OCI-LY3 (cell line): ENCODE data around the gene RARRES1.
"Not testable (repeated sequence)": the region's sequence is repeated elsewhere in the genome, so short reads cannot be mapped to it uniquely, and the experiment has no call there.

Experiments
- H2AFZ ChIP-seq: fragments of 200-600, 300-600 bp; shearing (Covaris generic); 2 replicates; pipeline ENCODE4 v1.6.0; 2014; ENCODE audit warnings: antibody characterized with exemption, low read depth, low read length
- H3K27ac ChIP-seq: fragments of 200-600, 300-600 bp; sonication (generic); 2 replicates; pipeline ENCODE4 v1.5.1; 2014; ENCODE audit warnings: mild to moderate bottlenecking, low read length, moderate library complexity, mixed read lengths
- H3K27me3 ChIP-seq: fragments of 200-600, 300-600 bp; sonication (generic); 2 replicates; pipeline ENCODE4 v1.6.1; 2014; ENCODE audit warnings: low read depth, low read length, mixed read lengths
- H3K36me3 ChIP-seq: fragments of 200-600, 300-600 bp; sonication (generic); replicated peaks from 2 replicates; pipeline ENCODE3; 2014; ENCODE audit warnings: low read depth, low read length, mixed read lengths
- H3K4me1 ChIP-seq: fragments of 300-600, 200-600 bp; sonication (generic); 2 replicates; pipeline ENCODE4 v1.6.1; 2014; ENCODE audit warnings: low read length, mixed read lengths
- H3K4me2 ChIP-seq: fragments of 200-600, 300-600 bp; sonication (generic); 2 replicates; pipeline ENCODE4 v1.6.1; 2014; ENCODE audit warnings: low read length, mixed read lengths
- H3K4me3 ChIP-seq: fragments of 300-600, 200-600 bp; sonication (generic); 2 replicates; pipeline ENCODE4 v1.5.1; 2014; ENCODE audit warnings: antibody characterized with exemption, mild to moderate bottlenecking, low read length, moderate library complexity
- H3K79me2 ChIP-seq: fragments of 300-600, 200-600 bp; shearing (Covaris generic); 2 replicates; pipeline ENCODE4 v1.6.1; 2014; ENCODE audit warnings: mild to moderate bottlenecking, low read length, mixed read lengths
- H3K9ac ChIP-seq: fragments of 300-600, 200-600 bp; shearing (Covaris generic); 2 replicates; pipeline ENCODE4 v1.6.0; 2014; ENCODE audit warnings: mild to moderate bottlenecking, low read length, moderate library complexity
- H3K9me3 ChIP-seq: fragments of 200-600, 300-600 bp; shearing (Covaris generic); 2 replicates; pipeline ENCODE4 v1.6.1; 2014; ENCODE audit warnings: low read length, mixed read lengths; ENCODE audit not compliant: insufficient read depth
- H4K20me1 ChIP-seq: fragments of 200-600, 300-600 bp; sonication (generic); 2 replicates; pipeline ENCODE4 v1.6.1; 2016; ENCODE audit warnings: low read length, mixed read lengths; ENCODE audit not compliant: insufficient read depth
- EZH2phosphoT487 ChIP-seq: fragments of 200-600 bp; shearing (Covaris generic); IDR thresholded peaks from 2 replicates; pipeline ENCODE4 v1.6.1; 2018; ENCODE audit warnings: antibody characterized with exemption, mixed run types, low read depth
- TF ChIP-seq, protein P1 (sequence below): fragments of 200-600, 300-600 bp; sonication (generic); IDR thresholded peaks from 2 replicates; pipeline ENCODE4 v1.5.1; 2014; ENCODE audit warnings: antibody characterized with exemption, low read length, low read depth

RARRES1 gene

GRCh38 chr3:158702815-158703481 lies 29.3 kb downstream of the RARRES1 start:
- Histone ChIP-seq H2AFZ (no peak overlapping the region), H3K36me3 (peaks cover 6% of the 10 kb centered on the region), H3K27ac (no peak overlapping the region), H4K20me1 (no peaks in the 10 kb centered on the region), H3K4me3 (no peak overlapping the region), H3K4me1 (no peaks in the 10 kb centered on the region), H3K79me2 (no peaks in the 10 kb centered on the region), H3K4me2 (no peak overlapping the region), H3K27me3 (no peaks in the 10 kb centered on the region), H3K9me3 (no peaks in the 10 kb centered on the region), H3K9ac (no peak overlapping the region)
- TF ChIP-seq, protein P1, sequence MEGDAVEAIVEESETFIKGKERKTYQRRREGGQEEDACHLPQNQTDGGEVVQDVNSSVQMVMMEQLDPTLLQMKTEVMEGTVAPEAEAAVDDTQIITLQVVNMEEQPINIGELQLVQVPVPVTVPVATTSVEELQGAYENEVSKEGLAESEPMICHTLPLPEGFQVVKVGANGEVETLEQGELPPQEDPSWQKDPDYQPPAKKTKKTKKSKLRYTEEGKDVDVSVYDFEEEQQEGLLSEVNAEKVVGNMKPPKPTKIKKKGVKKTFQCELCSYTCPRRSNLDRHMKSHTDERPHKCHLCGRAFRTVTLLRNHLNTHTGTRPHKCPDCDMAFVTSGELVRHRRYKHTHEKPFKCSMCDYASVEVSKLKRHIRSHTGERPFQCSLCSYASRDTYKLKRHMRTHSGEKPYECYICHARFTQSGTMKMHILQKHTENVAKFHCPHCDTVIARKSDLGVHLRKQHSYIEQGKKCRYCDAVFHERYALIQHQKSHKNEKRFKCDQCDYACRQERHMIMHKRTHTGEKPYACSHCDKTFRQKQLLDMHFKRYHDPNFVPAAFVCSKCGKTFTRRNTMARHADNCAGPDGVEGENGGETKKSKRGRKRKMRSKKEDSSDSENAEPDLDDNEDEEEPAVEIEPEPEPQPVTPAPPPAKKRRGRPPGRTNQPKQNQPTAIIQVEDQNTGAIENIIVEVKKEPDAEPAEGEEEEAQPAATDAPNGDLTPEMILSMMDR, result no peak
- no peak for TF ChIP-seq EZH2phosphoT487

- Histone ChIP-seq H3K27me3 (no peaks in the 10 kb centered on the region), H2AFZ (no peak overlapping the region), H3K4me3 (no peak overlapping the region), H3K79me2 (no peaks in the 10 kb centered on the region), H3K4me1 (no peaks in the 10 kb centered on the region), H3K9me3 (no peaks in the 10 kb centered on the region), H3K36me3 (peaks cover 5% of the 10 kb centered on the region), H3K4me2 (no peak overlapping the region), H4K20me1 (no peaks in the 10 kb centered on the region), H3K27ac (no peak overlapping the region), H3K9ac (no peak overlapping the region)
- TF ChIP-seq EZH2phosphoT487, result no peak
- TF ChIP-seq, protein P1, result no peak
Observed at GRCh38 chr3:158701420-158702065, 30.7 kb downstream of the RARRES1 start.

DNA sequence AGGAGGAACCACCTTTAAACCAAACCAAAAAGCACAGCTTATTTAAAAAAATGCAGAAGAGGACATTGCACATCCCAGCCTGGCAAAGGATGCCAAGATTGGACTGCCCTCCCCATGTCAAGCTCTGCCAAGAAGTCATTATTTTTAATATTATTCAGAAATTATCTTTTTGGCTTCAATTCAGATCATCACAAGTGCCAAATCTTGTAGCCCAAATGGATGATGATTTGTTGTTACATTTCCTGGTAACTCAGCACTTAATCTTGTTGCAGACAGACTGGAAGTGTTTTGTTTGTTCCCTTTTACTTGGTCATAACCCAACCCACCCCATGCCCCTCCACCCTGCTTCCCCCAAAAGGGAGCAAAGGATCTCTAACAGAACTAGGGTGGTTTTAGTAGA lies 31.7 kb downstream of the RARRES1 start:
- no peaks in the 10 kb centered on the region for H4K20me1 ChIP-seq
- no peaks in the 10 kb centered on the region for H3K79me2 ChIP-seq
- H3K9me3 ChIP-seq, result no peaks in the 10 kb centered on the region
- peaks cover 5% of the 10 kb centered on the region for H3K36me3 ChIP-seq
- H3K27me3 ChIP-seq, result no peaks in the 10 kb centered on the region
- no peak overlapping the region for H3K27ac ChIP-seq
- no peak overlapping the region for H3K9ac ChIP-seq
- H2AFZ ChIP-seq, result no peak overlapping the region
- H3K4me3 ChIP-seq, result no peak overlapping the region
- no peak overlapping the region for H3K4me2 ChIP-seq
- TF ChIP-seq, protein P1, result no peak
- TF ChIP-seq EZH2phosphoT487, result no peak
- no peaks in the 10 kb centered on the region for H3K4me1 ChIP-seq

DNA sequence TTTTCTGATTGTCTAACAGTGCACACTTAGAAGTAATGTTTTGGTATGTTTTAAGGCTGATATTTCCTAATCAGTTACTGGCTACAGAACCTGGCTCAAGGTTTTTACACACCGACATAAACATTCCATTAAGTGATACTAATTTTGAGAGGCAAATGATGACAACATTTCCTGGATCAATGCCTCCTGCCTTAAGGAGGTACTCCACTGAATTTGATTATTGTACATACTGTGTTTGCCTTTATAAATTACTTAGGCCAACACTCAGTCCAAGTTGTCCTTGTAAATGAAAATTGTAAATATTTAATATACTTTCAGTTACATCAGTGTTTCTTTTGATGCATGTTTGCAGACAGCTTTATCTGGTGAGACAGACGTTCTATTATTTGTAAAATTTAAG lies 35.6 kb downstream of the RARRES1 start:
- Histone ChIP-seq H3K4me3 (no peak overlapping the region), H3K27ac (no peak overlapping the region), H2AFZ (no peak overlapping the region), H3K36me3 (peaks cover 15% of the 10 kb centered on the region), H3K79me2 (no peaks in the 10 kb centered on the region), H4K20me1 (no peaks in the 10 kb centered on the region), H3K4me1 (no peaks in the 10 kb centered on the region), H3K9ac (no peak overlapping the region), H3K9me3 (no peaks in the 10 kb centered on the region), H3K27me3 (no peaks in the 10 kb centered on the region), H3K4me2 (no peak overlapping the region)
- TF ChIP-seq, protein P1, result no peak
- no peak for TF ChIP-seq EZH2phosphoT487

DNA sequence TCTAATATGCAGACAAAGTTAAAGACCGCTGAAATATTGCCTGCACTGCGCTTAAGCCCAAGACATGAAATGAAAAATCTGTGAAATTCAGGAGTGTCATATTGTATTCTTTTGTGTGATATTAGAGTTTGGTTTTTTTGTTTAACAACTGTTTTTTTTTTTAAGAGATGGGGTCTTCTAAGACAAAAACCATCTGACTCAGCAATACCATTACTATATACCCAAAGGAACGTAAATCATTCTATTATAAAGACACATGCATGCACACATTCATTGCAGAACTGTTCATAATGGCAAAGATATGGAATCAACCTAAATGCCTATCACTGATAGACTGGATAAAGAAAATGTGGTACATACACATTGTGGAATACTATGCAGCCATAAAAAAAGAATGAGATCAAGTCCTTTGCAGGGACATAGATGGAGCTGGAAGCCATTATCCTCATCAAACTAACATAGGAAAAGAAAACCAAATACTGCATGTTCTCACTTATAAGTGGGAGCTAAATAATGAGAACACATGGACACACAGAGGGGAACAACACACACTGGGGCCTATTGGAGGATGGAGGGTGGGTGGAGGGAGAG lies 38.3 kb downstream of the RARRES1 start:
- not testable (repeated sequence) for H4K20me1 ChIP-seq, H3K9me3 ChIP-seq, H3K27me3 ChIP-seq, H3K79me2 ChIP-seq, H2AFZ ChIP-seq, H3K4me3 ChIP-seq, H3K4me2 ChIP-seq, H3K9ac ChIP-seq, H3K27ac ChIP-seq, H3K4me1 ChIP-seq
- H3K36me3 ChIP-seq, result peaks cover 20% of the 10 kb centered on the region
